ENCODE results near the gene SNRPD2. TPM values are rescaled to one million over a fixed set of nuclear protein-coding genes. Genes with fewer than 3 reads are reported as not detected.

The SNRPD2 gene
- total RNA-seq, 4 donors from 2014 or later: 104 to 194 (median 148) TPM

GRCh38 chr19:45663800-45664199, 28.0 kb downstream of the SNRPD2 start:
- no peak for DNase-seq (ENCODE audit: low spot score)
- ATAC-seq (ENCODE audit: low FRiP score): no peak
- TF ChIP-seq, protein P1, sequence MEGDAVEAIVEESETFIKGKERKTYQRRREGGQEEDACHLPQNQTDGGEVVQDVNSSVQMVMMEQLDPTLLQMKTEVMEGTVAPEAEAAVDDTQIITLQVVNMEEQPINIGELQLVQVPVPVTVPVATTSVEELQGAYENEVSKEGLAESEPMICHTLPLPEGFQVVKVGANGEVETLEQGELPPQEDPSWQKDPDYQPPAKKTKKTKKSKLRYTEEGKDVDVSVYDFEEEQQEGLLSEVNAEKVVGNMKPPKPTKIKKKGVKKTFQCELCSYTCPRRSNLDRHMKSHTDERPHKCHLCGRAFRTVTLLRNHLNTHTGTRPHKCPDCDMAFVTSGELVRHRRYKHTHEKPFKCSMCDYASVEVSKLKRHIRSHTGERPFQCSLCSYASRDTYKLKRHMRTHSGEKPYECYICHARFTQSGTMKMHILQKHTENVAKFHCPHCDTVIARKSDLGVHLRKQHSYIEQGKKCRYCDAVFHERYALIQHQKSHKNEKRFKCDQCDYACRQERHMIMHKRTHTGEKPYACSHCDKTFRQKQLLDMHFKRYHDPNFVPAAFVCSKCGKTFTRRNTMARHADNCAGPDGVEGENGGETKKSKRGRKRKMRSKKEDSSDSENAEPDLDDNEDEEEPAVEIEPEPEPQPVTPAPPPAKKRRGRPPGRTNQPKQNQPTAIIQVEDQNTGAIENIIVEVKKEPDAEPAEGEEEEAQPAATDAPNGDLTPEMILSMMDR (IDR thresholded peaks at IDR 0.05): no peak

GRCh38 chr19:45660636-45661035, 31.1 kb downstream of the SNRPD2 start:
- TF ChIP-seq, protein P1 (IDR thresholded peaks at IDR 0.05): no peak
- no peak for DNase-seq (ENCODE audit: low spot score)
- no peak for ATAC-seq (ENCODE audit: low FRiP score)

GRCh38 chr19:45659096-45659729, 32.5 kb downstream of the SNRPD2 start:
- TF ChIP-seq, protein P1 (IDR thresholded peaks at IDR 0.05): no peak
- DNase-seq (ENCODE audit: low spot score) (no peak), ATAC-seq (ENCODE audit: low FRiP score) (no peak)

DNA sequence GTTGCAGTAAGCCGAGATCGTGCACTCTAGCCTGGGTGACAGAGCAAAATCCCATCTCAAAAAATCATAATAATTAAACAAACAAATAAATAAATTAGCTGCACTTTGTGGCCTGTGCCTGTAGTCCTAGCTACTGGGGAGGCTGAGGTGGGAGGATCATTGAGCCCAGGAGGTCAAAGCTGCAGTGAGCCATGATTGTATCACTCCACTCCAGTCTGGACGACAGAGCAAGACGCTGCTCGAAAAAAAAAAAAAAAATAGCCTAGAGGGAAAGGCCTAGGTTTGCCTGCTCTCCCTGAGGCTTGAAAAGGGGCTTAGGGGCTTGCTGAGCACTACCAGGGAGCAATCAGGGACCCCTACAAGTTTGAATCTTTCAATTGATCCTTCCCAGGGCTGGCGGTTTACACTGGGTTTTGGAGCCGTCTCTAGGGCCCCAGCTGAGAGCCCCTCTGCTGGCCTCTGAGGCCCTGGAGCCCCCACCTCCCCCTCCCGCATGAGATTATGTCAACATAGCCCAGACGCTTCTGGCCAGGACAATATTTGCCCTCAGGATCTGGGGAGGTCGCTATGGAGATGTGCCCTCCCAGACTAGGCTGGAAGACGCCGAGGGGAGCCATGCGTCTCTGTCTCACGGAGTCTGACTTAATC, 34.1 kb downstream of the SNRPD2 start:
- ATAC-seq (ENCODE audit: low FRiP score) (no peak), DNase-seq (ENCODE audit: low spot score) (no peak)
- TF ChIP-seq, protein P1 (IDR thresholded peaks at IDR 0.05): no peak

GRCh38 chr19:45655073-45655472, 36.7 kb downstream of the SNRPD2 start:
- DNase-seq (ENCODE audit: low spot score): no peak
- TF ChIP-seq, protein P1 (IDR thresholded peaks at IDR 0.05): no peak
- no peak for ATAC-seq (ENCODE audit: low FRiP score)

- ATAC-seq (ENCODE audit: low FRiP score) (no peak), DNase-seq (ENCODE audit: low spot score) (no peak)
- TF ChIP-seq, protein P1 (IDR thresholded peaks at IDR 0.05): no peak
Observed at GRCh38 chr19:45653634-45654033, 38.1 kb downstream of the SNRPD2 start.

DNA sequence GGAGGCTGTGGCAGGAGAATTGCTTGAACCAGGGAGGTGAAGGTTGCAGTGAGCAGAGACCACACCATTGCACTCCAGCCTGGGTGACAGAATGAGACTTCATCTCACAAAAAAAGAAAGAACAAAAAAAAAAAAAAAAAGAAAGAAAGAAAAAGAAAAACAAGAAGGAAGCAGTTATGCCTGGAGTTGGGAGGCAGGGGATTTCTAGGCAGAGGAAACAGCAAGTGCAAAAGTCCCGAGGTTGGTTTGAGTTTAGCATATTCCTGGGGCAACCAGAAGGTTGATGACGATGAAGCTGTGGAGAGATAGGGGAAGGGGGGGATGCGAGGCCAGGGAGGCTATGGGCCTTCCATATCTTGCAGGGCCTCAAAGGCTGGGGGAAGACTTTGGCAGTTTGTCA, 41.0 kb downstream of the SNRPD2 start:
- DNase-seq (ENCODE audit: low spot score): no peak
- ATAC-seq (ENCODE audit: low FRiP score): no peak
- TF ChIP-seq, protein P1 (IDR thresholded peaks at IDR 0.05): no peak
